Measurements from ENCODE around the gene TET1.
"Not testable (repeated sequence)": the region's sequence is repeated elsewhere in the genome, so short reads cannot be mapped to it uniquely, and the experiment has no call there.

The TET1 gene

DNA sequence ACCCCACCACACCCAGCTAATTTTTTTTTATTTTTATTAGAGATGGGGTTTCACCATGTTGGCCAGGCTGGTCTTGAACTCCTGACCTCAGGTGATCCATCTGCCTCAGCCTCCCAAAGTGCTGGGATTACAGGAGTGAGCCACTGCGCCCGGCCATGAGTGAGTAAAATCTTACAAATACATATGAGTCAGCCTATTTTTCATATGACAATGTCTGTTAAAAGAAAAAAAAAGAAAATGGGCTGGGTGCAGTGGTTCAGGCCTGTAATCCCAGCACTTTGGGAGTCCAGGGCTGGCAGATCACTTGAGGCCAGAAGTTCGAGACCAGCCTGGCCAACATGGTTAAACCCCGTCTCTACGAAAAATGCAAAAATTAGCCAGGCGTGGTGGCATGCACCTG is 24.1 kb downstream of the TET1 start:
- H3K9me3 ChIP-seq (ENCODE audit: control extremely low read depth in 1 of 5, control insufficient read depth in 4 of 5, insufficient read depth in 2 of 5, low read depth in 1 of 5, low read length in 4 of 5); H3K36me3 ChIP-seq (ENCODE audit: control insufficient read depth in 4 of 4, insufficient read depth in 4 of 4, low read length in 3 of 4); H3K4me1 ChIP-seq (ENCODE audit: control extremely low read depth in 1 of 4, control insufficient read depth in 4 of 4, insufficient read depth in 4 of 4, low read length in 3 of 4); H3K4me3 ChIP-seq (ENCODE audit: control insufficient read depth in 1 of 7, extremely low read depth in 1 of 7, insufficient read depth in 4 of 7, low read depth in 2 of 7, low read length in 6 of 7); POLR2A ChIA-PET; H3K27me3 ChIP-seq (replicated peaks in 2 of 5; ENCODE audit: control insufficient read depth in 4 of 5, insufficient read depth in 5 of 5, low read length in 4 of 5); DNase-seq; H3K27ac ChIP-seq (ENCODE audit: insufficient read depth in 1 of 2, low read depth in 1 of 2, low read length in 2 of 2, poor library complexity in 1 of 2, severe bottlenecking in 2 of 2): not testable (repeated sequence)
- CTCF ChIA-PET, result interaction anchor here (1.3 kb wide), 1 partner anchor 10 kb away, joined by 4 read pairs; no protein-coding TSS in a partner anchor
- WGBS (ENCODE audit: insufficient coverage), result 94% methylated on average over 4 of the region's 6 CpGs

DNA sequence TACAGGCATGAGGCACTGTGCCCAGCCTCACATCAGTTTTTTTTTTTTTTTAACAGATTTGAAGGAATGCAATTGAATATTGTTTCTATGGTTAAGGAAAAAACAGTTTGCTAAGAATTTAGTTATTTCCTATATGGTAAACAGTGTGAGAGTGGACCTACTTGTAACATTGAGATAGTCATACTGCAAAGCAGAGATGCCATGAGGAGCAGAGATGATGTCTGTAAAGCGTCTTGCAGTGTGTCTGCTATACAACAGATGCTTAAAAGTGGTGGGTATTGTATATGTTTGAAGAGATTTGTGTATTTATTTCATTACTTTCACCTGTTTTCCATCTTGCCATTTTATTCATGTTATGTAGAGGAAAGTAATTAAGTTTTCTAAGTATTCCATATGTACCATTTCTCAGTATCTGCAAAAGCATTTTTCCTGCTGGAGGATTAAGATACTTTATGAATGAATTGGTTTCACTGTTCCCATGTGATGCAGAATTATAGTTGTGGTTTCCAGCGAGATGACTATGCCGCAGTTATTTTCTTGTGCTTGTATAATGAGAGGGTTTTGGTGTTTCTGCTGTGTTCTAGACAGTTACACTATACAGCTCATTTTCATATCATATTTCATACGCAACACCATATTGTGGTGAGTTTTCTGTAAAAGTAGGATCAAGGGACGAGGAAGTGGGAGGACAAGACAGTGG is 26.6 kb downstream of the TET1 start:
- Histone ChIP-seq H3K27me3 (replicated peaks in 2 of 5; ENCODE audit: control insufficient read depth in 4 of 5, insufficient read depth in 5 of 5, low read length in 4 of 5) (peaks cover 0 to 2% (median 0%) of the 10 kb centered on the region in 5 experiments), H3K4me3 (ENCODE audit: control insufficient read depth in 1 of 7, extremely low read depth in 1 of 7, insufficient read depth in 4 of 7, low read depth in 2 of 7, low read length in 6 of 7) (no peak overlapping the region), H3K36me3 (ENCODE audit: control insufficient read depth in 4 of 4, insufficient read depth in 4 of 4, low read length in 3 of 4) (no peaks in the 10 kb centered on the region), H3K27ac (ENCODE audit: insufficient read depth in 1 of 2, low read depth in 1 of 2, low read length in 2 of 2, poor library complexity in 1 of 2, severe bottlenecking in 2 of 2) (no peak overlapping the region), H3K9me3 (ENCODE audit: control extremely low read depth in 1 of 5, control insufficient read depth in 4 of 5, insufficient read depth in 2 of 5, low read depth in 1 of 5, low read length in 4 of 5) (no peaks in the 10 kb centered on the region), H3K4me1 (ENCODE audit: control extremely low read depth in 1 of 4, control insufficient read depth in 4 of 4, insufficient read depth in 4 of 4, low read length in 3 of 4) (no peaks in the 10 kb centered on the region)
- WGBS (ENCODE audit: insufficient coverage), result 100% methylated on average over 1 of the region's 5 CpGs
- ChIA-PET CTCF (interaction anchor here (0.6 kb wide), 1 partner anchor 922 kb away, joined by 3 read pairs; no protein-coding TSS in a partner anchor), POLR2A (no interaction called here)
- no peak for DNase-seq

DNA sequence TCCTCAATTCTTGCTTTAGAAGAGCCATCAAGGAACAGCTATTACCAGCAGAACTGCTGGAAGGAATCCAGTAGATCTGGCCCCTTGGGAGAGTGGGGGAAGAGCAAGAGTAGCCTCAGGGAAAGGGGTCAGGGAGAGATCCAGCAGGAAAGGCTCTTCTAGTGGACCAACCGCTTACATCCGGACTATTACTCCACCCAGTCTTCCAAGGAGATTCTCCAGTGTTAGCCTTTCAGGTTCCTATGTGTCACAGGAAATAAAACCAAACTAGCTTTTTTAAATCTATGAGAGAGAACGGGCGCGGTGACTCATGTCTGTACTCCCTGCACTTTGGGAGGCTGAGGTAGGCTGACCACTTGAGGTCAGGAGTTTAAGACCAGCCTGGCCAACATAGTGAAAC is 34.3 kb downstream of the TET1 start:
- ChIA-PET POLR2A (no interaction called here), CTCF (interaction anchor here (0.9 kb wide), 1 partner anchor 44 kb away, joined by 3 read pairs; no protein-coding TSS in a partner anchor)
- no peaks in the 10 kb centered on the region for H3K9me3 ChIP-seq (ENCODE audit: control extremely low read depth in 1 of 5, control insufficient read depth in 4 of 5, insufficient read depth in 2 of 5, low read depth in 1 of 5, low read length in 4 of 5)
- H3K4me3 ChIP-seq (ENCODE audit: control insufficient read depth in 1 of 7, extremely low read depth in 1 of 7, insufficient read depth in 4 of 7, low read depth in 2 of 7, low read length in 6 of 7), result no peak overlapping the region
- H3K27ac ChIP-seq (ENCODE audit: insufficient read depth in 1 of 2, low read depth in 1 of 2, low read length in 2 of 2, poor library complexity in 1 of 2, severe bottlenecking in 2 of 2), result no peak overlapping the region
- DNase-seq, result no peak
- no peaks in the 10 kb centered on the region for H3K27me3 ChIP-seq (replicated peaks in 2 of 5; ENCODE audit: control insufficient read depth in 4 of 5, insufficient read depth in 5 of 5, low read length in 4 of 5)
- WGBS (ENCODE audit: insufficient coverage), result 100% methylated on average over 2 of the region's 5 CpGs
- no peaks in the 10 kb centered on the region for H3K36me3 ChIP-seq (ENCODE audit: control insufficient read depth in 4 of 4, insufficient read depth in 4 of 4, low read length in 3 of 4)
- H3K4me1 ChIP-seq (ENCODE audit: control extremely low read depth in 1 of 4, control insufficient read depth in 4 of 4, insufficient read depth in 4 of 4, low read length in 3 of 4), result no peaks in the 10 kb centered on the region

DNA sequence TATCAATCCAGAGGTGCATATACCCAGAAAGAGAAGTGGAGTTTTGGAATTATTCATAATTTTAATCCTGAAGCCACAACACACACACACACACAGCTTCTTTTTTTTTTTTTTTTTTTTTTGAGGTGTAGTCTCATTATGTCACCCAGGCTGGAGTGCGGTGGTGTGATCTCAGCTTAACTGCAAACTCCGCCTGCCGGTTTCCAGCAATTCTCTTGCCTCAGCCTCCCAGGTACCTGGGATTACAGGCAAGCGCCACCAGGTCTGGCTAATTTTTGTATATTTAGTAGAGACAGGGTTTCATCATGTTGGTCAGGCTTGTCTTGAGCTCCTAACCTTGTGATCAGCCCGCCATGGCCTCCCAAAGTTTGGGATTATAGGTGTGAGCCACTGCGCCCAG is 35.4 kb downstream of the TET1 start:
- ChIA-PET POLR2A (no interaction called here), CTCF (no interaction called here)
- DNase-seq, result no peak
- Histone ChIP-seq H3K4me3 (ENCODE audit: control insufficient read depth in 1 of 7, extremely low read depth in 1 of 7, insufficient read depth in 4 of 7, low read depth in 2 of 7, low read length in 6 of 7) (no peak overlapping the region), H3K4me1 (ENCODE audit: control extremely low read depth in 1 of 4, control insufficient read depth in 4 of 4, insufficient read depth in 4 of 4, low read length in 3 of 4) (peaks cover 3 to 10% (median 5%) of the 10 kb centered on the region in 4 experiments), H3K9me3 (ENCODE audit: control extremely low read depth in 1 of 5, control insufficient read depth in 4 of 5, insufficient read depth in 2 of 5, low read depth in 1 of 5, low read length in 4 of 5) (no peaks in the 10 kb centered on the region), H3K27ac (ENCODE audit: insufficient read depth in 1 of 2, low read depth in 1 of 2, low read length in 2 of 2, poor library complexity in 1 of 2, severe bottlenecking in 2 of 2) (no peak overlapping the region), H3K27me3 (replicated peaks in 2 of 5; ENCODE audit: control insufficient read depth in 4 of 5, insufficient read depth in 5 of 5, low read length in 4 of 5) (no peaks in the 10 kb centered on the region), H3K36me3 (ENCODE audit: control insufficient read depth in 4 of 4, insufficient read depth in 4 of 4, low read length in 3 of 4) (no peaks in the 10 kb centered on the region)
- WGBS (ENCODE audit: insufficient coverage), result 98% methylated on average over 4 of the region's 6 CpGs

DNA sequence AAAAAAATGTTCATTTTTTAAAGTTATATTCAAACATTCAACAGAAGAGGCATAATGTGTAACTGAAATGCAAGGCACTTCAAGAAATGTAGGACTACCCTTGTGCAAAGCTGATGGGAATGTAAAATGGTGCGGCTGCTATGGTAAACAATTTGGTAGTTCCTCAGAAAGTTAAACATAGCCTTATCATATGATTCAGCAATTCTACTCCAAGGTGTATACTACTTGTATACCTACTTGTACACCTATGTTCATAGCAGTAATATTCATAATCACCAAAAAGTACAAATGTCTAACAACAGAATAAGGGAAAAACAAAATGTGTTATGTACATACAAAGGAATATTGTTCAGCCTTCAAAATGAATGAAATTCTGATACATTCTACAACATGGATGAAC is 37.3 kb downstream of the TET1 start:
- Histone ChIP-seq H3K4me3 (ENCODE audit: control insufficient read depth in 1 of 7, extremely low read depth in 1 of 7, insufficient read depth in 4 of 7, low read depth in 2 of 7, low read length in 6 of 7) (no peak overlapping the region), H3K27ac (ENCODE audit: insufficient read depth in 1 of 2, low read depth in 1 of 2, low read length in 2 of 2, poor library complexity in 1 of 2, severe bottlenecking in 2 of 2) (no peak overlapping the region), H3K27me3 (replicated peaks in 2 of 5; ENCODE audit: control insufficient read depth in 4 of 5, insufficient read depth in 5 of 5, low read length in 4 of 5) (no peaks in the 10 kb centered on the region), H3K4me1 (ENCODE audit: control extremely low read depth in 1 of 4, control insufficient read depth in 4 of 4, insufficient read depth in 4 of 4, low read length in 3 of 4) (peaks cover 8 to 29% (median 19%) of the 10 kb centered on the region in 4 experiments), H3K36me3 (ENCODE audit: control insufficient read depth in 4 of 4, insufficient read depth in 4 of 4, low read length in 3 of 4) (no peaks in the 10 kb centered on the region), H3K9me3 (ENCODE audit: control extremely low read depth in 1 of 5, control insufficient read depth in 4 of 5, insufficient read depth in 2 of 5, low read depth in 1 of 5, low read length in 4 of 5) (no peaks in the 10 kb centered on the region)
- no peak for DNase-seq
- ChIA-PET POLR2A (no interaction called here), CTCF (interaction anchor here (1.5 kb wide), 1 partner anchor 49 kb away, joined by 3 read pairs; no protein-coding TSS in a partner anchor)
- no CpG with 5 or more reads among the region's 1 CpG for WGBS (ENCODE audit: insufficient coverage)

DNA sequence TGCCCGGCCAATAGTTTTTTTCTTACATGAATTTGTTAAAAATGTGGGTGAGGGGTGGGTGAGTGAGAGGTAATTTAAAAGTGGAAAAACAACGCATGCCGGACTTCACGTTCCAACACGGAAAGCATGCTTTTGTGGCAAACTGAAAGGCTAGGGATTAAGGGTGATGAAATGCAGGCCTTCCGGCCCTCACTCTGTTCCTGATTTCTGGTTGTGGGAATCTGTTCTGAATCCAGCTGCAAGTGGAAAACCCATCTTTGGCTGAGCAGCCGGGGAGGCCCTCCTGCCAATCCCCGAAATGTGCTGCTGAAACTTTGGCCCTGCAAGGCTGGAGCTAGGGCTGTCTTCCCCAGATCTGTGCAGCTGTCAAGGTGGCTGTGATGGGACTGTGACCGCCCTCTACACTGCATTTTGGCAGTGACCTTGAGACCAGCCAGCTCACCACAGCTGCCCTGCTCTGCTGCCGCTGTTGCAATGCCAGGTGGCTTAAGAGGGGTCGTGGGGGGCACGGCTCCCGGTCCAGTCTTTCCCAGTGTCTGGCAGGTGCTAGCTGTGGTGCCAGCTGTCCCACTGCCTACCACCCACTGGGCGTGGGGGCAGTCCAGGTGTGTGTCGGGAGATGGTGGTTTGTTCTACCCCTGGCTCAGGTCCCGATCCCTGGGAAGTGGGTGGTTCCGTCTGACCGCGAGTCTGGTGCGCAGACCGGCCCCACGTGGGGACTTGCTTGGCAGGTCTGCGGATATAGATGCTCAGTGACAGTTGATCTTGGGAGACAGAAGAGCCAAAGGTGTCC is 39.0 kb downstream of the TET1 start:
- 98% methylated on average over 10 of the region's 23 CpGs for whole genome bisulfite sequencing (ENCODE audit: insufficient coverage)
- ChIA-PET POLR2A (no interaction called here), CTCF (no interaction called here)

DNA sequence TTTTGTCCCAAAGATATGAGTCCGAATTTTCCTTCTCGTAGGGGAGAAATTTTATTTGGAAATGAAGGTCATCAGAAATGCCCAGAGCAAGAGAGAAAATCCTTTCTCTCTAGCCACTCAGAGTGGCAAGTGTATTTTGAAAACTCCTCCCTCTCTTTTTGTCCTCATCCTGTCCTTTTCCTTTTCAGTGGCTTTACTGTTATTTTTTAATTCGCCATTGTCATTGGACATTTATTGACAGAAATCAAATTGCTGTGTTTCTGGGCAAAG is 39.6 kb downstream of the TET1 start:
- ChIA-PET CTCF (interaction anchor here (1.0 to 2.3 kb wide), 3 partner anchors 20 to 49 kb away, joined by 3 to 8 read pairs (median 5); partner anchors contain the start of gene TET1), POLR2A (no interaction called here)
- Histone ChIP-seq H3K27ac (ENCODE audit: insufficient read depth in 1 of 2, low read depth in 1 of 2, low read length in 2 of 2, poor library complexity in 1 of 2, severe bottlenecking in 2 of 2) (no peak overlapping the region), H3K36me3 (ENCODE audit: control insufficient read depth in 4 of 4, insufficient read depth in 4 of 4, low read length in 3 of 4) (peaks cover 0 to 2% (median 1%) of the 10 kb centered on the region in 4 experiments), H3K4me1 (ENCODE audit: control extremely low read depth in 1 of 4, control insufficient read depth in 4 of 4, insufficient read depth in 4 of 4, low read length in 3 of 4) (peaks cover 8 to 29% (median 20%) of the 10 kb centered on the region in 4 experiments), H3K9me3 (ENCODE audit: control extremely low read depth in 1 of 5, control insufficient read depth in 4 of 5, insufficient read depth in 2 of 5, low read depth in 1 of 5, low read length in 4 of 5) (no peaks in the 10 kb centered on the region), H3K4me3 (ENCODE audit: control insufficient read depth in 1 of 7, extremely low read depth in 1 of 7, insufficient read depth in 4 of 7, low read depth in 2 of 7, low read length in 6 of 7) (peak overlapping the region in 5 of 7 experiments; percentile 63 to 93 (median 76)), H3K27me3 (replicated peaks in 2 of 5; ENCODE audit: control insufficient read depth in 4 of 5, insufficient read depth in 5 of 5, low read length in 4 of 5) (no peaks in the 10 kb centered on the region)
- no peak for DNase-seq
- 100% methylated on average over 2 of the region's 3 CpGs for WGBS (ENCODE audit: insufficient coverage)

More for the DNA sequence above, 39.0 kb downstream of the TET1 start:
- H3K27ac ChIP-seq (ENCODE audit: insufficient read depth in 1 of 2, low read depth in 1 of 2, low read length in 2 of 2, poor library complexity in 1 of 2, severe bottlenecking in 2 of 2), result no peak overlapping the region
- peaks cover 8 to 29% (median 20%) of the 10 kb centered on the region in 4 experiments for H3K4me1 ChIP-seq (ENCODE audit: control extremely low read depth in 1 of 4, control insufficient read depth in 4 of 4, insufficient read depth in 4 of 4, low read length in 3 of 4)
- H3K9me3 ChIP-seq (ENCODE audit: control extremely low read depth in 1 of 5, control insufficient read depth in 4 of 5, insufficient read depth in 2 of 5, low read depth in 1 of 5, low read length in 4 of 5), result no peaks in the 10 kb centered on the region
- peaks cover 0 to 2% (median 1%) of the 10 kb centered on the region in 4 experiments for H3K36me3 ChIP-seq (ENCODE audit: control insufficient read depth in 4 of 4, insufficient read depth in 4 of 4, low read length in 3 of 4)
- H3K27me3 ChIP-seq (replicated peaks in 2 of 5; ENCODE audit: control insufficient read depth in 4 of 5, insufficient read depth in 5 of 5, low read length in 4 of 5), result no peaks in the 10 kb centered on the region
- no peak overlapping the region for H3K4me3 ChIP-seq (ENCODE audit: control insufficient read depth in 1 of 7, extremely low read depth in 1 of 7, insufficient read depth in 4 of 7, low read depth in 2 of 7, low read length in 6 of 7)
- no peak for DNase-seq

Data from common myeloid progenitor, CD34-positive (primary cell).